Stimulated activated CD8-positive, alpha-beta memory T cell treated with anti-CD3 and anti-CD28 coated beads, Interleukin-2, amount 100 ng/mL, for 1 hour (primary cell): ENCODE results near the gene MEI1.
"Not testable (repeated sequence)": the region's sequence is repeated elsewhere in the genome, so short reads cannot be mapped to it uniquely, and the experiment has no call there.

ENCODE experiments used
- DNase-seq, 2 donors: peaks; one replicate each; pipeline ENCODE4 v3.0.0-alpha.2; 2020; ENCODE audit warnings: low read depth in 2 of 2

MEI1 gene

DNA sequence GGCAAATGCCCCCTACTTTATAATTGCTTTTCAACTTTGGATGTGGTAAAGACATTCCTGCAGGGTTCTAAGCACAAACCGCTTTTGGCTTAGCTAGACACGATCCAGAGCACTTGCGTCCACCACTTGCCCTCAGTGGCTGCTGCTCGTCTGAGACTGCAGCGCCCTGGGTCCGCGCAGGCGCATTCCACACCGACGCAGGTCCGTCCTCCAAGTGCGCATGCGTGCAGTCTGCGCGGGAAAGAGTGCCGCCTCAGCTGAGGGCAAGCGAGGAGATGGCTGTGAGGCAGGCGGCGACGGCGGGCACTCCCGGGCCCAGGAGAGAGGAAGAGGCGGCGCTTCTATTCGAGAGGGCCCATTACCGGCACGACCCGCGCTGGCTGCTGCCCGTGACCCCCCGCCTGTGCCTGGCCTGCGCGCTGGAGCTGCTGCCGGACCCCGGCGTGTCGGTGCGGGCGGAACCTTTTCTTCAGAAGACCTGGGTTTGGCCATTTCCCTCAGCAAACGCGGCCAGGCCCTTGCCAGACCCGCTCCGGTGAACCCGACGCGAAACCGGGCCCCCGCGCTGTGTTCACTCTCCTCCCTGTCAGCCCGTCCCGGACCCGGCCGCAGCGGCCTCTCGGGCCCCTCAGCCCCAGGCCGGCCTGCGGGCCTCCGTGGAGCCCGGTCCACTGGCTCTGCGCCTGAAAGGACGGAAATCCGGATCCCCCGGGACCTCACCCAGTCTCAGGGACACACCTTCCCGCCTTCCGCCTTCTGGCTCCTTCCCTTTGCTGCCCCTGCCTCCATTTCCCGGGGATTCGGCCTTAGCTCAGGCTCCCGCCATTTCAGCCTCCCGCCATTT is at the start of gene MEI1:
MEI1 (plus strand) TSS at position 240 of the 844 bp plus-strand sequence; CDS start at position 276, 36 bp downstream.
- DNase-seq = peak; percentile 73 to 82

- no peak for DNase-seq
Measured at GRCh38 chr22:41650229-41650628, 49.1 kb upstream of the MEI1 start.

DNA sequence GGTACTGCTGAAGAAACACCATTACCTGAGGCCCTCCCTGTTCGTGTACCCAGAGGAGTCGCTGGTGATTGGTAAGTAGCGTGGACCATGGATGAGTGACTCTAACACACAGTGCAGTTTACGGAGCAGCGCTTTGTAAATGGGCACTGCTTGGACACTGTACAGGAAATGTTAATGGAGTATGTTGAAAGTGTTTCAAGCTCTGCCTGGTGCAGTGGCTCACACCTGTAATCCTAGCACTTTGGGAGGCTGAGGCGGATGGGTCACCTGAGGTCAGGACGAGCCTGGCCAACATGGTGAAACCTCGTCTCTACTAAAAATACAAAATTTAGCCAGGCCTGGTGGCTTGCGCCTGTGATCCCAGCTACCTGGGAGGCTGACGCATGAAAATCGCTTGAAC is 48.5 kb upstream of the MEI1 start:
- no peak for DNase-seq

GRCh38 chr22:41654322-41654721 is 45.0 kb upstream of the MEI1 start:
- no peak for DNase-seq

DNA sequence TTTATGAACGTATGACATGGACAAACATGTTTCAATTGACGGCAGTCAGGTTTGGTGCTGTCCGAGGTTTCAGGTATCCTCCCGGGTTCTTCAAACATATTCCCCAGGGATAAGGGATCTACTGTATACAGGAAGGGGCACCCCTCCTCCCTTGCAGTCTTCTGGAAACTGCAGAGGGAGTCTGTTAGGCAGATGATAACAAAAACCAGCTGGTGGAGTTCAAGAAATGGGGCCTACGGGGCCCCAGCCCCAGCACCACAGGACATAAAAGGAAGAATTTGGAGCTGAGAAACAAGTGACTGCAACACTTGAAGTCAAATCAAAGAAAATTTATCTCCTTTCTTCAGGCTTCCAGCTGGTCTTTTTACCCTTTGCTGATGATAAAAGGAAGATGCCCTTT is 42.7 kb upstream of the MEI1 start:
- DNase-seq = no peak

DNA sequence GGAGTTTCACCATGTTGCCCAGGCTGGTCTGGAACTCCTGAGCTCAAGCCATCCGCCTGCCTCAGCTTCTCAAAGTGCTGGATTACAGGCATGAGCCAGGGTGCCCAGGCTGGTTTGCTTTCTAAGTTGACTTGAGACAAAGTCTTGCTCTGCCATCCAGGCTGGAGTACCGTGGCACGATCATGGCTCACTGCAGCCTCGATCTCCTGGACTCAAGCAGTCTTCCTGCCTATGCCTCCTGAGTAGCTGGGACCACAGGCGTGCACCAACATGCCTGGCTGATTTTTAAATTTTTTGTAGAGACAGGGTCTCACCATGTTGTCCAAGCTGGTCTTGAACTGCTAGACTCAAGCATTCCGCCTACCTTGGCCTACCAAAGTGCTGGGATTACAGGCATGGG is 41.6 kb upstream of the MEI1 start:
- no peak for DNase-seq

DNA sequence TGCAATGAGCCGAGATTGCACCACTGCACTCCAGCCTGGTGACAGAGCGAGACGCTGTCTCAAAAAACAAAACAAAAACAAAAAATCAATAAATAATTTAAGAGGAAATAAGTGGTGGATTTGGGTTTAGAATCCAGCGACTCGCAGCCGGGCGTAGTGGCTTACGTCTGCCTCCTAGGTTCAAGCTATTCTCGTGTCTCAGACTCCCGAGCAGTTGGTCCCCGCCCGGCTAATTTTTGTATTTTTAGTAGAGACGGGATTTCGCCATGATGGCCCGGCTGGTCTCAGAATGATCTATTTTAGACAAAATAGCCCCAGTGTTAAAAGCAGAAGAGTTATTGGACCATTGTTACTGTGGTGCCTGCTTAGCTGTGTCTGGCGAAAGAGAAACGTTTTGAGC is 40.4 kb upstream of the MEI1 start:
- no peak for DNase-seq

DNA sequence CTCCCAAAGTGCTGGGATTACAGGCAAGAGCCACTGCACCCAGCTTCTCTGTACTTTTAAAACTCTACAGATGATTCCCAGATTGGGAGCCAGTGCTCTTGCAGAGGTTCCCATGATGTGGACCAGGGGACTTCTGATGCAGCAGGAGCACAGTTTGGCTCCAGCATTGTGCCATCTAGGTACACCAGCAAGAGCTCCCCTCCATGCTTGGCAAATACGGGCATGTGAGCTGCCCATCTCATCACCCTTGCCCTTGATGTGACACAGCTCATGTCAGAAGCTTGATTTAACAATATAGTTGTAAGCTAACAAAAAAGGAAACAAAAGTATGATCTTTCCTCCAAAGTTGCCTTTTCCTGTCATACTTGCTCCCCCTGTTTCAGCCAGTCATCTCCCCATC is 39.4 kb upstream of the MEI1 start:
- no peak for DNase-seq

- no peak for DNase-seq
Measured at GRCh38 chr22:41660416-41660815, 38.9 kb upstream of the MEI1 start.

GRCh38 chr22:41661088-41661487 is 38.2 kb upstream of the MEI1 start:
- no peak for DNase-seq

GRCh38 chr22:41661713-41662112 is 37.6 kb upstream of the MEI1 start:
- no peak for DNase-seq

- not testable (repeated sequence) for DNase-seq
Measured at GRCh38 chr22:41663594-41663993, 35.7 kb upstream of the MEI1 start.

GRCh38 chr22:41664490-41664889 is 34.8 kb upstream of the MEI1 start:
- DNase-seq = no peak

GRCh38 chr22:41664951-41665350 is 34.4 kb upstream of the MEI1 start:
- no peak for DNase-seq

GRCh38 chr22:41668971-41669911 is 30.1 kb upstream of the MEI1 start:
- DNase-seq = no peak

GRCh38 chr22:41672096-41672495 is 27.2 kb upstream of the MEI1 start:
- not testable (repeated sequence) for DNase-seq

GRCh38 chr22:41672780-41673509 is 26.4 kb upstream of the MEI1 start:
- DNase-seq = no peak

DNA sequence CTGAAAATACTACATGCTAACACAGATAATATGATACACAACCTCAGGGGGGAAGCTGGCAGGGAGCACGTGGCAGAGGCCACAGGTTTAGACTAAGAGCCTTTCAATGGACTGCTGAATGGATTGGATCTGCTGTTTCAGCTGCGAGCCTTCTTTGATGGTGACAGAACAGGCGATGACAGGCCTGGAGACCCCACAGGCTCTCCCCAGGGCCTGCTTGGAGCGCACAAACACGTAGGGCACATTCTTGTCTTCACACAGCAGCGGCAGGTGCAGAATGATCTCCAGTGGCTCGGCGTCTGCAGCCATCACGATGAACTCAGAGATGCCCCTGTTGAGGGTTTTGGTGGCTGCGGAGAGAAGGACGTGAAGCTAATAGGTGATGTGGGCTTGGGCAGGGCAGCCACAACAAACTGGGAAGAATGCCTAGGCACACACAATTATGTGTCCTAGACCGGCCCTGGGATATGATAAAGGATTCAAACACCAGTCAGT is 24.4 kb upstream of the MEI1 start:
- no peak for DNase-seq

DNA sequence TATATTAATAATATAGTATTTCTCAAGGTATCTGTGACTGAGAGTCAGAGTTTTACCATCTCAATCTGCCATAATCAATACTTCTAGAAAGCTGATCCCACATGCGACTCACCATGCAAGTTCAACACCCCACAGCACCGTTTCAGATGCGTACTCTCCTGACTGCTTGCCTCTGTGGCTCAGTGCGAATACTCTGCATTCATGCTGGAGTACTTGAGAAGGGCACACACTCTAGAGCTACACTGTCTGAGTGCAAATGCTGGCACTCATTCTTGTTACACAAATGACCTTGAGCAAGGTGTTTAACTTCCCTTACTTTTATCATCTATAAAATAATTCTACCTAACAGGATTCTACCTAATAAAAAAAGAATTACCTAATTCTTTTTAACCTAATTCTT is 23.2 kb upstream of the MEI1 start:
- no peak for DNase-seq

DNA sequence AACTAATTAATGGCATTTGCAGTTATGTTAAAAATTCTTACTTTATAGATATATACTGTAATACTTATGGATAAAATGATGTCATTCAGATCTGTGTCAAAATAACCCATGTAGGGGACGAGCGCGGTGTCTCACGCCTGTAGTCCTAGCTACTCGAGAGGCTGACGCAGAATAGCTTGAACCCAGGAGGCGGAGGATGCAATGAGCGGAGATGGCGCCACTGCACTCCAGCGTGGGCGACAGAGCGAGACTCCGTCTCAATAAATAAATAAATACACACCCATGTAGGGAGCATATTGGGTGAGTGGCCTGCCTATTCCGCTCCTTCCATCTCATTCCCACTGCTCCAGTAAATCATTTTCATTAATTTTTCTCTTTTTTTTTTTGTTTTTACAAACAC is 17.7 kb upstream of the MEI1 start:
- DNase-seq = no peak

GRCh38 chr22:41682033-41682807 is 17.1 kb upstream of the MEI1 start:
- DNase-seq = peak; percentile 72 to 76
